Ishikawa (cell line): ENCODE data around the gene MB.

ENCODE experiments used
- CEBPB ChIP-seq: IDR thresholded peaks from 2 replicates; pipeline ENCODE4 v1.6.1; 2012
- EGR1 ChIP-seq: IDR thresholded peaks from 2 replicates; pipeline ENCODE4 v1.6.1; 2012
- EP300 ChIP-seq: IDR thresholded peaks from 2 replicates; pipeline ENCODE4 v1.6.1; 2012; ENCODE audit warnings: borderline replicate concordance
- FOXM1 ChIP-seq: IDR thresholded peaks from 2 replicates; pipeline ENCODE4 v1.6.1; 2012; ENCODE audit warnings: low read depth, borderline replicate concordance
- MAX ChIP-seq: IDR thresholded peaks from 2 replicates; pipeline ENCODE4 v1.6.1; 2012
- RAD21 ChIP-seq: IDR thresholded peaks from 2 replicates; pipeline ENCODE4 v1.6.1; 2012; ENCODE audit warnings: low read depth
- REST ChIP-seq: IDR thresholded peaks from 2 replicates; pipeline ENCODE4 v1.6.1; 2012; ENCODE audit warnings: low read depth, mild to moderate bottlenecking
- TAF1 ChIP-seq: IDR thresholded peaks from 2 replicates; pipeline ENCODE4 v1.6.1; 2012; ENCODE audit warnings: low read depth, mild to moderate bottlenecking
- TCF12 ChIP-seq: IDR thresholded peaks from 2 replicates; pipeline ENCODE4 v1.6.1; 2012; ENCODE audit warnings: low read depth
- USF1 ChIP-seq: IDR thresholded peaks from 2 replicates; pipeline ENCODE4 v1.6.1; 2012
- ZBTB7A ChIP-seq: IDR thresholded peaks from 2 replicates; pipeline ENCODE4 v1.6.1; 2012; ENCODE audit warnings: low read depth

GRCh38 chr22:35637254-35637653 lies 20.1 kb upstream of the MB start:
- no peak for TF ChIP-seq EP300
- no peak for TF ChIP-seq TAF1
- no peak for TF ChIP-seq REST
- TF ChIP-seq TCF12: no peak
- TF ChIP-seq USF1: no peak
- TF ChIP-seq EGR1: no peak
- no peak for TF ChIP-seq RAD21
- no peak for TF ChIP-seq CEBPB
- no peak for TF ChIP-seq MAX
- TF ChIP-seq FOXM1: no peak
- TF ChIP-seq ZBTB7A: no peak
